ENCODE results near the gene KIF13A.
"Not testable (repeated sequence)": the region's sequence is repeated elsewhere in the genome, so short reads cannot be mapped to it uniquely, and the experiment has no call there.

The KIF13A gene

GRCh38 chr6:17987447-17987696, at the start of gene KIF13A:
KIF13A (minus strand) TSS chr6:17987635; CDS start chr6:17987463, 172 bp downstream.
- no peak for DNase-seq

DNA sequence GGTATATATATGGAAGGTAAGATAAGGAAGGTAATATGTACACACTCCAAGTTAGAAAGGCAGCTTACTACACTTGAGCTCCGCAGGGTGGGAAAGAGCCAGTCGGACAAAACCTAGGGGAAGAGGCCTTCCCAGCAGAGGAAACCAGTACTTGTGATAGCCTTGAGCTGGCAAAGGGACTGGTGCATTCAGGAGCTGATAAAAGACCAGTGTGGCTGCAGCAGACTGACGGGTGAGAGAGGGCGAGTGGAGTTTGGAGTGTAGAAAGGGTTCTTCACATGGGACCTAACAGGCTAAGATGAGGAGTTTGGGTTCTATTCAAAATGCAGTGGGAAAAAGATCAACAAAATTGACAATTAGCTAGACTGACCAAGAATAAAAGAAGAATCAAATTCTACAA, 49.3 kb upstream of the KIF13A start:
- DNase-seq, result no peak

- DNase-seq, result no peak
These were observed 48.0 kb upstream of the KIF13A start for GRCh38 chr6:18035330-18035854.

DNA sequence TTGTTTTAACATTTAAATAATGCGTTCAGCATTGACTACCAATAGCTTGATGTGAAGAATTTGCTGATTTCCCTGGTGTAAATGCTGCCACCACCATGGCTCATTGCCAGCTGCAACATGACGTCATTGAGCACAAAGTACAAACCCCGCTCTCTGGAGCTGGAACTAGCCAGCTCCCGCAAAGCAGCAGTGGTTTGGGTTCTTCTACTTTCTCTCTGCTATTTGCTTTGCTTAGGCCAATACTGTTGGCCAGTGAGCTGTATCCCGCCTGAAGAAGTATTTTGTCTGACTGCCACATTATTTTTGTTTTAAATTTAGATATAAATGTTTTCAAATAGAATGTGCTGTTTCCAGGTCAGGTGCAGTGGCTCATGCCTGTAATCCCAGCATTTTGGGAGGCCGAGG, 47.4 kb upstream of the KIF13A start:
- DNase-seq, result no peak

DNA sequence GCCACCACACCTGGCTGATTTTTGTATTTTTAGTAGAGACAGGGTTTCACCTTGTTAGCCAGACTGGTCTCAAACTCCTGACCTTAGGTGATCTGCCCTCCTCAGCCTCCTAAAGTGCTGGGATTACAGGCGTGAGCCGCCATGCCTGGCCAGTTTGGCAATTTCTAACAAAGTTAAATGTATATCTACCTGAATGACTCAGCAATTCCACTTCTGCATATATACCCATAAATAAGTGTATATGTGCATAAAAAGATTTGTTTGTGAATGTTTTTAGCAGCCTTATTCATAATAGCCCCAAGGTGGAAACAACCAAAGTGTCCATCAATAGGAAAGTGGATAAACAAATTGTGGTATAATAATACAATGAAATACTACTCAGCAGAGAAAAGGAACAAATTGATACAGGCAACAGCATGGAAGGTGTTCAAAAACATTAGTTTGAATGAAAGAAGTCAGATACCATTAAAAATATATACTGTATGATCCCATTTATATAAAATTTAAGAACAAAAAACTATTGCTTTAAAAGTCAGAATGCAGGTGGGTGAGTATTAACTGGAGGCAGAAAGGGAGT, 44.3 kb upstream of the KIF13A start:
- no peak for DNase-seq

GRCh38 chr6:18031189-18031588, 43.8 kb upstream of the KIF13A start:
- no peak for DNase-seq

DNA sequence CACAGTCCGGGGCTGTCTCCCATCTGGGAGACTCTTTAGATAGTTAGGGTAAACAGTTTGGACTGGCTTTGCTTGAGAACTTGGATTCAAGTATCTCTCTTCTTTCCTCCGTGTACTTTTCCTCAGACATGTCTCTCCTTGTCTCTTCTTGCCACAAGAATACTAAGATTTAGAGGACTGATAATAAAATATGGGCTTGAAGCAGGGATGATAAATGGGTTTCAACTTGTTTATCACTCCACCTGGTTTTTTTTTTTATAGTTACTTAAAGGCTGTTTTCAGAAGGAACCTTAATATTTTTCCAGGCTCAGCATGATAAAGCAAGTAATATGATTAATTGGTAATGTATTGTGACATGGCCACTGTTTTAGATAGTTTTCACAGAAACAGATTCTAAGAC, 40.9 kb upstream of the KIF13A start:
- DNase-seq, result no peak

GRCh38 chr6:18025596-18025995, 38.2 kb upstream of the KIF13A start:
- DNase-seq, result no peak

DNA sequence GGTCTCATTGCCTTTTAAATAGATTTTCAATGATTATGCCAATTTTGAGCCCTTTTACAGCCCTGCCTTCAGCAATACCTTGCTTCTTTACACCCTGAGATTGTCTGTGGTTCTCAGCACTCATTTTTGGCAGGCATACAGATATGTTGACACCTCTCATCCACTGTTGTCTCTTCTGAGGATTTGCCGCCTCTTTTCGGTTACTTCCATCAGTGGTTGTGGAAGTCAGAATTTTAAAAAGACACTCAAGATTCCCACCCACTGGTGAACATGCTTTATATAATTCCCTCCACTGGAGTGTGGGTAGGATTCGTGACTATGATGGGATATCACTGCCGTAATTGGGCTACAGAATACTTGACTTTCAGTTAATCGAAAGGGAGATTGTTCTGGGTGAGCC, 37.4 kb upstream of the KIF13A start:
- DNase-seq, result no peak

DNA sequence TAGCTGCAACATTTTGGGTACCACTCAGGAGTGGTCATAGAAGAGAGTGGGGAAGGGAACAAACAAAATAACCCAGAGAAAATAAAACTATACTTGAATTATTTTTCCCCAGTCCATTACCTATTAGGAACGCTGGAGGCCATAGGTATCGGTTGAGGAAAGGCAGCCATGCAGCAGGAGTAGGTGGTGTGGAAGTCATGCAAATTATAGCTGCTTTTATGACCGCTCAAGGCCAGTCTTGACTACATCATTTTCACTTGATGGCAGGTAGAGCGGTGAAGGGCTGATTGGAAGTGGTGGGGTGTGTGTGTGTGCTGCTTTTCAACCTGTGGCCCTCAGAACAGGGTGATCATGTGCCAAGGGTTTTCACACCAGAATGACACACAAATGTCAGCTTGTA, 36.5 kb upstream of the KIF13A start:
- DNase-seq, result no peak

DNA sequence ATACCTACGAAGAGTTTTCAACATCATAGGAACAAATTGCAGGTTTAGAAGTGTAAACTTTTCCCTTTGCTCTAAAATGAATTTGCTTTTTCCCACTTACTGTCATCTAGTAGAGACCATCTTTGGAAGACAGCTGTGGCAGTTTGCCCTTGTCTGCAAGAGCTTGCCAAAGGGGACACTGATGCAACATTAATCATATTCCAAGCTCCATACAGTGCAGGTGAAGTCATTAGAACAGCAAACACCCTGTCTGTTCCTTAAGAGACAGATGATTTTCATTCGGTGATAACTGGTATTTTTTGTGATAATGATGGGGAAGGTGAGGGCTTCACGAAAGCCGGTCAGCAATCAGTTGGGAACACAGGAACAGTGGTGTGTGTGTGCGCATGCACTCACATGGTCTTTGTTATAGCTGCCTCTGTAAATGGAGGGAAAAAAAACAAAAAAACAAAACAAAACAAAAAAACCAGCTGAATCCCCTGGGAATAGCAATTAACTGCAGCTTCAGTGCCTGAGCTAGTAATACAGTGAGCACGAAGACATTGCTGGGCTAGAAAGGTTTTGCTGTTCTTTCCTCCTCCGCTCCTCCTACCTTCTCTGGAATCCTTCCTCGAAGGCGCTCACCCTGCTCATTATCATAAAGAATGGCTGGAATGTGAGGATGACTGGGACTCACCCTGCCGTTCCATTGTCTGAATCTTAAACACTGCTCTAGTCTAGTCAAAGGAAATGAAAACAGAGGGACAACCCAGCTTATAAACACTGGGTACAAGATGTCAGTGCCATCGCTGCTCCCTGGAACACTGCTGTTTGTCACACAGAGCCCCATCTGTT, 35.2 kb upstream of the KIF13A start:
- DNase-seq, result no peak

- DNase-seq, result no peak
These were observed 33.9 kb upstream of the KIF13A start for GRCh38 chr6:18021166-18021850.

DNA sequence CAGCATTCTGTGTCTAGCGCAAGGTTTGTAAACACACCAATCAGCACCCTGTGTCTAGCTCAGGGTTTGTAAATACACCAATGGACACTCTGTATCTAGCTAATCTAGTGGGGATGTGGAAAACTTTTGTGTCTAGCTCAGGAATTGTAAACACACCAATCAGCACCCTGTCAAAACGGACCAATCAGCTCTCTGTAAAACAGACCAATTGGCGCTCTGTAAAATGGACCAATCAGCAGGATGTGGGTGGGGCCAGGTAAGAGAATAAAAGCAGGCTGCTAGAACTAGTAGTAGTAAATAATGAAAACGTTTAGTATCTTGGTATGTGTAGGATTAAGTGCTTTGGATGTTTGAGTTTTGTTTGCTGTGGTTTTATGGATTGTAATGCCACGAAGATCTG, 33.1 kb upstream of the KIF13A start:
- not testable (repeated sequence) for DNase-seq

GRCh38 chr6:18019539-18020534, 32.4 kb upstream of the KIF13A start:
- DNase-seq, result no peak

DNA sequence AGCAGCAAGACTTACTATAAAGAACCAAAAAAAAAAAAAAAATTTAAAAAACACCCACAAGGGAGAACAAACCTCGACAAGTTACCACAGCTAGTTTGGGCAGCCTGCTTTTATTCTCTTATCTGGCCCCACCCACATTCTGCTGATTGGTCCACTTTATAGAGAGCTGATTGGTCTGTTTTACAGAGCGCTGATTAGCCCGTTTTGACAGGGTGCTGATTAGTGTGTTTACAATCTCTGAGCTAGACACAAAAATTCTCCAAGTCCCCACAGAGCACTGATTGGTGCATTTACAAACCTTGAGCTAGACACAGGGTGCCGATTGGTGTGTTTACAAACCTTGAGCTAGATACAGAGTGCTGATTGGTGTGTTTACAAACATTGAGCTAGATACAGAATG, 31.7 kb upstream of the KIF13A start:
- not testable (repeated sequence) for DNase-seq

DNA sequence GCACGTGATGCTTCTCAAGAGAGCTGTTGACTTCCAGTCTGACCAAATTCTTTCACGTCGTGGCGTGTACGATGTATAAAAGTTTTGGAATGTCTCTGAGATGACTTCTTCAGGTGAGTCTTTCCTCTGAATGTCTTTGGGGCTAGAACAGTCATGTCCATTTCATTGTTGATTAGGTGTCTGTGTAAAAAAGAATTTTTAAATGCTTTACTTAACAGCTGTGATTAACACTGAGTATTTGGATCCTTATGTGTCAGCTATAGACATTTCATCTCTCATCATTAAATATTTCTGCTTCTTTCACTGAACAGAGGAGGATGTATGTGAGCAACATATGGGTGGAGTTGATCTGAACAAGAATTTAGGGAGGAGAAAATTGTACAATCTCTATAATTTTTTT, 29.3 kb upstream of the KIF13A start:
- no peak for DNase-seq

- DNase-seq, result no peak
These were observed 28.7 kb upstream of the KIF13A start for GRCh38 chr6:18016133-18016532.

GRCh38 chr6:18011287-18011686, 23.9 kb upstream of the KIF13A start:
- DNase-seq, result no peak

DNA sequence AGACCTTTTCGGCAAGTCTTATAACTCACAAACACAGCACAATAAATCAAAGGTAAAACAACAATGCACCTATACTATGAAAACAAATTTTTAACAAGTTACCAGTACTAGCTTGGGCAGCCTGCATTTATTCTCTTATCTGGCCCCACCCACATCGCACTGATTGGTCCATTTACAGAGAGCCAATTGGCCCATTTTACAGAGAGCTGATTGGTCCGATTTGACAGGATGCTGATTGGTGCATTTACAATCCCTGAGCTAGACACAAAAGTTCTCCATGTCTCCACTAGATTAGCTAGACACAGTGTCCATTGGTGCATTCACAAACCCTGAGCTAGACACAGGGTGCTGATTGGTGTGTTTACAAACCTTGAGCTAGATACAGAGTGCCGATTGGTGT, 23.1 kb upstream of the KIF13A start:
- not testable (repeated sequence) for DNase-seq

GRCh38 chr6:18004256-18004985, 17.0 kb upstream of the KIF13A start:
- no peak for DNase-seq

DNA sequence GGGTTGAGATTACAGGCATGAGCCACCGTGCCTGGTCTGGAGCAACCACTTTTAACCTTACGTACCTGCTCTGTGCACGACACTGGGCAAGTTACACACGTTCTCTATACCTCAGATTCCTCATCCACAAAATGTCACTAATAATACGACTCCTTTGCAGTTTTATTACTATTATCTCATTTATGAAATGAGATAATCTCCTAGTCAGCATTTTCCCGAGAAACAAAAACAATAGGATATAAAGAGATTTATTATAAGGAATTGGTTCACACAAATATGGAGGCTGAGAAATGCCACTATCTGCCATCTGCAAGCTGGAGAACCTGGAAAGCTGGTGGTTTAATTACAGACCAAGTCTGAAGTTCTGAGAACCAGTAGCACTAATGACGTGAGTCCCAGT, 12.0 kb upstream of the KIF13A start:
- no peak for DNase-seq

DNA sequence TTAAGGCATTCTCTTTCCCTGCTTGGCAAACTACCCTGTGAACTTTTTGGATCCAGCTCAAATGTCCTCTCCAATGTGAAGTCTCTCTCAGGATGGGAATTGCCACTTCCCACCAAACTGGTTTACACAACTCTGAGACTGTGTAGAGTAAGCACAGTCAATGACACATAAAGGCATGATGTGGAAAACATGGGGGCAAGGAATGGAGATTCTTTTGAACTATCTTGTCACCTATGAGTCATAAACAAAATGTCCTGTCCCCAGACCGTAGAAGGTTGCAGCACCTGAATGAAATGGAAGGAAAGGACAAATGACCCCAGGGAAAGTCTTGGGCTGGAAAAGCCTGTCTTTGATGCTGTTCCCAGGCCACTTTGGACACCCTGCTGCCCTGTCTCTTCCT, 11.0 kb upstream of the KIF13A start:
- DNase-seq, result no peak

Measured in NCI-H524 treated with DMSO at 0.1 percent for 48 hours (cell line).